Regular cardiac myocyte (primary cell): ENCODE data around the gene TBR1. TPM values are rescaled to one million over a fixed set of nuclear protein-coding genes. Genes with fewer than 3 reads are reported as not detected.

ENCODE experiments used
- total RNA-seq: library from RNA; depleted of rRNA; stranded (reverse); fragments of >200 nt; gene quantifications from 2 replicates; pipeline ENCODE4 v1.2.3, GENCODE V29; 2014

Gene TBR1
- total RNA-seq = under 0.01 TPM in 1 of 2 replicates, not detected in the other

DNA sequence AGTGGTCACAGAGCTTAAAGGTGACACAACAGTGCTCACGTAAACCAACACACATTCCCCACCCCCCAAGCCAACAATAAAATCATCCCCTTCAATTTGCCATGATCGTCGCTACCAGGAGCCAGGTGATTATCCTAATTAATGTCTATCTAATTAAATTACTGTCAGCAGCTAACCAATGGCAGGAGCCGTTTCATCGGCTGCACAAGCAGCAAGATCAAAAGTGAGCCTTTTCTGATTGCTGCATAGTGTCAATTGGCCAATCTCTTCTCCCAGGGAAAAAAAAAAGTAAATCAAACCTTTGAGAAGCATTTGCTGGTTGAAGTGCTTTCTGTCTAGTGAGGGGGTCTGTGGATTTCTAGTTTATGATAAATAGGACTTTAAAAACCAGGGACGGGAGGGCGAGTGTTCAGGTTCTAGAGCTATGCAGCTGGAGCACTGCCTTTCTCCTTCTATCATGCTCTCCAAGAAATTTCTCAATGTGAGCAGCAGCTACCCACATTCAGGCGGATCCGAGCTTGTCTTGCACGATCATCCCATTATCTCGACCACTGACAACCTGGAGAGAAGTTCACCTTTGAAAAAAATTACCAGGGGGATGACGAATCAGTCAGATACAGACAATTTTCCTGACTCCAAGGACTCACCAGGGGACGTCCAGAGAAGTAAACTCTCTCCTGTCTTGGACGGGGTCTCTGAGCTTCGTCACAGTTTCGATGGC lies at the start of gene TBR1:
TSS of gene TBR1 (plus strand) at position 311 of the 721 bp plus-strand sequence. CDS start at position 425, 114 bp downstream.

Other genes with a start within 250 kb of the TBR1 start
- 101 and 150 TPM in 2 replicates for gene PSMD14, start 107.9 kb upstream of the TBR1 start, total RNA-seq
- gene SLC4A10, start 208.1 kb downstream of the TBR1 start, total RNA-seq = under 0.01 TPM in 1 of 2 replicates, not detected in the other